Peyer's patch (tissue), 4 donors: ENCODE data around the gene SEZ6.
A peak's percentile ranks its signal among the peaks of the same experiment; 100 is the strongest.

Experiments used
- CTCF ChIP-seq, 6 experiments: fragments of 450-650 bp in 4 of 6; fragments of 200-600 bp in 2 of 6; sonication (generic) in 1 of 6; IDR thresholded peaks; one replicate each; pipeline ENCODE4 v1.5.1; 2017 to 2019; ENCODE audit warnings: antibody characterized with exemption in 6 of 6, mild to moderate bottlenecking in 3 of 6, moderate library complexity in 1 of 6
- POLR2A ChIP-seq, 2 donors: fragments of 450-650 bp; IDR thresholded peaks; one replicate each; pipeline ENCODE4 v1.5.1; 2017; ENCODE audit warnings: antibody characterized with exemption in 2 of 2, mild to moderate bottlenecking in 2 of 2, moderate library complexity in 2 of 2

- TF ChIP-seq CTCF (IDR thresholded peaks at IDR 0.05) (no peak), POLR2A (IDR thresholded peaks at IDR 0.05) (peak in 1 of 2 donors; percentile 27)
Measured at GRCh38 chr17:28949185-28950016, 56.4 kb downstream of the SEZ6 start.
